ENCODE results near the gene WASL.

- TF ChIP-seq EP300 (conservative IDR thresholded peaks at IDR 0.05; ENCODE audit: poor library complexity, severe bottlenecking) (no peak), CTCF (IDR thresholded peaks at IDR 0.05; ENCODE audit: poor library complexity, severe bottlenecking) (no peak), EZH2 (IDR thresholded peaks at IDR 0.05; ENCODE audit: borderline replicate concordance, insufficient read depth, low read length, poor library complexity, severe bottlenecking) (no peak), SMC3 (conservative IDR thresholded peaks at IDR 0.05; ENCODE audit: poor library complexity) (no peak)
Observed at GRCh38 chr7:123771846-123772245, 23.0 kb upstream of the WASL start.

Measured in neural cell (in vitro differentiated cells).